ENCODE results near the gene CASP9.
"Not testable (repeated sequence)": the region's sequence is repeated elsewhere in the genome, so short reads cannot be mapped to it uniquely, and the experiment has no call there.

The CASP9 gene

DNA sequence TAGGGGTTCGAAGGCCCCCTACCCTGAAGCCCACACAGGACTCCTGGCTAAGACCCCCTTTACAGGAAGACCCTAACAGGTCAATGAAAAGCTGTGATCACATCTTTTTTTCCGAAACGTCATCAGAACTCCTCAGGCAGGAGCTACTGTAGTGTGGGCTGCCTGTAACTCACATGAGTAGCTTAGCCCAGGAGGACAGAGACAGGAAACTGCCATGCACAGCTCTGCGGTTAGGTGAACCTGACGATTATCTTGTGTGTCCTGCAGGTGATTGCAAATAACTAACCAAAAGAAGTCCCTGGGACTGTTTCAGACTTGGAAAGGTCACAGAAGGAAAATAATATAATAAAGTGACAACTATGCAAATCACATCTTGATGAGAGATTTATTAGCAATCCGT lies 52.3 kb downstream of the CASP9 start:
- in situ Hi-C loops (cut with HindIII; ENCODE audit: low sequenced_read_pairs), result not testable (repeated sequence)

DNA sequence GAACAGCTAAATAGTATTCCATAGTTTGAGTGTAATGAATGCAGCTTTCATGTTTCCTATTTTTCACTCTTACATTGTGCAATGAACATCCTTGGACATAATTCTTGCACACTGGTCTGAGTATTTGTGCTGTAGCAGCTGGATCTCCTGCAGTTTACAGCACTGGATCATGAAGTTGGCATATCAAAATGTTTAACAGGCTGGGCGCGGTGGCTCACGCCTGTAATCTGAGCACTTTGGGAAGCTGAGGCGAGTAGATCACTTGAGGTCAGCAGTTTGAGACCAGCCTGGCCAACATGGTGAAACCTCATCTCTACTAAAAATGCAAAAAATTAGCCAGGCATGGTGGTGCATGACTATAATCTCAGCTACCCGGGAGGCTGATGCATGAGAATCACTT lies 52.9 kb downstream of the CASP9 start:
- in situ Hi-C loops (cut with HindIII; ENCODE audit: low sequenced_read_pairs), result not testable (repeated sequence)

DNA sequence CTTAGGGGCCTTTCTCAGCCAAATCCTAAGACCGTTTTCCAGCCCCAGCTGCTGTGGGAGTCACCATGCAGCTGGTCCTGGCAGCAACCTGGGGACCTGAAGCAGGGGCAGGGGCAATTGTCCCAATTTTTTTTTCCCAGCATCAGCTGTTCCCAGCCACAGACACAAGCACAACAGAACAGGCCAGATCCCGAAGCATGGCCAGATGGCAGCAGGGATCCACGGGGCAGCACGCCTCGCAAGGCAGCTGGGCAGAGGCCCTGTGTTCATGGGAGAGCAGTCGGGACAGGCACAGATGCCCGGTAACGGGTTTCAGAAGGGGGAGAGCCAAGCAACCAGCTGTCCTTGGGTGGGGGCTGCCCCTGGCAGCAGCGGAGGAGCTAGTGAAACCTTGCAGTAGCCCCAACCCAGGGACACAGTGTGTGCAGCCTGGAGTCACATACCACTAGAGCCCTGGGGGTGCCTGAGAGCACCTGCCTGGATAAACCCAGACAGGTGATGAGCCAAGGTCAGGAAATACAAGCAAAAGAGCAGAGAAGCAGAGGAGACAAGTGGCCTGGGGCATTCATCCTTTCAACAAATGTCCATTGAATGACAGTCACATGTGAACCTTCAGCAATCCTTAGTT lies 54.1 kb downstream of the CASP9 start:
- in situ Hi-C loops (cut with HindIII; ENCODE audit: low sequenced_read_pairs), result not testable (repeated sequence)

DNA sequence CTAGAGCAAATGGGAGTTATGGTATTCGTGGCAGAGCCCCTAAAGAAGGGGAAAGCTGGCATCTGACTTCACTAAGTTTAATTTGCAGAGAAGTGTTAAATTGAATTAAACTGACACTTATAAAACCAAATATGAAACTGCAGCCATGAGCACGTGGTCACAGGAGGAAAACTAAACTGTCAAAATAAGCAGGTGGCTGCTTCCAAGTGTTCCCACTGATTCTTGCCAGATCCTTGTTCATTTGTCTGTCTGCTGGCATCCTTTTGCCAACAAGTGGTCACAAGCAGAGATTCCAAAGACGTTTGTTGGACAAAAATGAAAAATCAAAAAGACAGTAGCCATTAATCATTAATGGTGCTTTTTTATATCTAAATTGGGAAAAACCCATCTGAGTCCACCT lies 54.7 kb downstream of the CASP9 start:
- in situ Hi-C loops (cut with HindIII; ENCODE audit: low sequenced_read_pairs), result no loop called here

DNA sequence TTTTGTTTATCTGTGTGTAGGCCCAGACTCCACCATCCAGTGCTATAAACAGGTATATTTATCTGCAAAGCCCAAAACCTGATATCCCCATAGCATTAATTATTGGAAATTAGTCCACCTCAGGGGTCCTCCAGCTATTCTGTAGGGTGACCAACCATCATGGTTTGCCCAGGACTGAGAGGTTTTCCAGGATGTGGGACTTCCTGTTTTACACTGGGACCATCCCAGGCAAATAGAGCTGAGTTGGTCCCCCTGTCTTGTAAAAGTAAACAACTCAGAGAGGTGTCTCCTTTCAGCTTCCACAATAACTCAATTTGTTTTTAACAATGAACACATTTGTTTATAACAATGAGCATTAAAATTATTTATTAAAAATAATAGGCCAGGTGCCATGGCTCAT lies 55.9 kb downstream of the CASP9 start:
- in situ Hi-C loops (cut with HindIII; ENCODE audit: low sequenced_read_pairs), result no loop called here

DNA sequence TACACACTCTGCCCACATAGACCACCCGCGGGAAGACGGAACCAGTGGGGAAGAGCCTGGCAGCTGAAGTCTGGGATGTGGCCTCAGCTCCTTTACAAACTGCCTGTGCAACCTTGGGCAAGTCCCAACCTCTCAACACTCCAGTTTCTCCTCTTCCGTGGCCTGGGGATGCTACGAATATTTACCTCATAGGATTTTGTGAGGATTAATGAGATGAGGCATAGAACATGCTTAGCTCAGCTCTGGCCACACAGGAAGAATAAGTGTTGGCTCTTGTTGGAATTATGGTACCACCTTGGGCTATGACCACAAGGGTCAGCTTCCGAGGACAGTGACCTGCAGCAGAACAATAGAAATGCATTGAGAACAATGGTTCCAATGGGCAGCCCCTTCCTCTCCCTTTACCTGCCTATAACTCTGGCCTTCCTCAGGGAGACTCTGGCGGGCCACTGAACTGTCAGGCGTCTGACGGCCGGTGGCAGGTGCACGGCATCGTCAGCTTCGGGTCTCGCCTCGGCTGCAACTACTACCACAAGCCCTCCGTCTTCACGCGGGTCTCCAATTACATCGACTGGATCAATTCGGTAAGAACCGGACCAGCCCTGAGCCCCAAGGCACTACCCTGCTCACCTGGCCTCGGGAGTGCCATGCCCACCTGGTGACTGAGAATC lies 56.9 kb downstream of the CASP9 start:
- in situ Hi-C loops (cut with HindIII; ENCODE audit: low sequenced_read_pairs), result not testable (repeated sequence)

DNA sequence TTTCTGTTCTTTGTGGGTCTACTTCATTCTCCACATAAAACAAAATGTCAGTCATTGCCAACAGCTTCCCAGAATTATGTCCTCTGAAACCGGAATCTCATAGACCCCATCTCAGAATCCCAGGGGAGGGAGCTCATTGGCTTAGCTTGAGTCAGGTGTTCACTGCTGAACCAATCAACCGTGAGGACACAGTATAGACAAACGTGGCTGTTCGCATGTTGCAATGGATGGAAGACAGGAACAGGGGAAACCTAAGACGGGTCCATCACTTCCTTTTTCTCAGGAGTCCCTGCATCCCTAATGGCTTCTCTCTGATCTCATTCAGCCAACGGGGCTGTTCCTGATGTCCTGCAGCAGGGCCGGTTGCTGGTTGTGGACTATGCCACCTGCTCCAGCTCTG lies 58.3 kb downstream of the CASP9 start:
- in situ Hi-C loops (cut with HindIII; ENCODE audit: low sequenced_read_pairs), result no loop called here

DNA sequence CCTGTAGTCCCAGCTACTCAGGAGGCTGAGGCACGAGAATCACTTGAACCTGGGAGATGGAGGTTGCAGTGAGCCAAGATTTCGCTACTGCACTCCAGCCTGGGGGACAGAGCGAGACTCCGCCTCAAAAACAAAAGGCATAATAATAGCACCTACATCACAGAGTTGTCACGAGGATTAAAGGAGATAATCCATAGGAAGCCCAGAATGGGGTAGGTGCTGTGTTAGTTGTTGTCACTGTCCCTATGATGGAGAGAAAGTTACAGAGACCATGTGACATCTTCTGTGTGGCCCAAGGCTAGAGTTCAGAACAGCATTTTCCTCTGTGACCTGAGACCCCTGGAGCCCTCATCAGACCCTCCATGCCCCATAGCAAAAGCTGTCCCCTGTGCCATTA lies 60.1 kb downstream of the CASP9 start:
- in situ Hi-C loops (cut with HindIII; ENCODE audit: low sequenced_read_pairs), result not testable (repeated sequence)

DNA sequence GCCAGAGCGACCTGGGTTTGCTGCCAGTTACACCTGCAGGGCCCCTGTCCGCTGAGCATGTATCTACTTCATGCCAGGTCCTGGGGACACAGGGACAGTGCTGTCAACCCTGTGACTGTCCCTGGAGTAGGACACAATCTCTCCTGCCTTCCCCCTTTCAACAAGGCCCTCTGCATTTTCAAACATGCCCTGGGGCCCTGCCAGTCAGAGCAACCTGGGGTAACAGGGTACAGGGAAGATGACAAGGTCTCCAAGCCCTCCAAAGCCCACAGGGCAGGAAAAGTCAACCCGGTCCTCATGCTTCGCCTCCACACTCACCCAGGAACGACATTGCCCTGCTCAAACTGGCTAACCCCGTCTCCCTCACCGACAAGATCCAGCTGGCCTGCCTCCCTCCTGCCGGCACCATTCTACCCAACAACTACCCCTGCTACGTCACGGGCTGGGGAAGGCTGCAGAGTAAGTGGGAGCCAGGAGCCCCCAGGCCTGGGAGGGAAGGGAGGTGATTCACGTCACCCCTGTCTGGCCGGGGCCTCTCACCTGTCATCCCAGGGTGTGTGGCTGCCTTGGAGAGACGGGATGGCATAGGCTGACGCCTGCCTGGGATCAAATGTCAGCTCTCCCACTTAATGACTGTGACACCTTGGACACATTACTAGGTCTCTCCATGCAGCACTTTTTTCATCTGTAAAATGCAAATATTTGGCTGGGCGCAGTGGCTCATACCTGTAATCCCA lies 60.8 kb downstream of the CASP9 start:
- in situ Hi-C loops (cut with HindIII; ENCODE audit: low sequenced_read_pairs), result not testable (repeated sequence)

DNA sequence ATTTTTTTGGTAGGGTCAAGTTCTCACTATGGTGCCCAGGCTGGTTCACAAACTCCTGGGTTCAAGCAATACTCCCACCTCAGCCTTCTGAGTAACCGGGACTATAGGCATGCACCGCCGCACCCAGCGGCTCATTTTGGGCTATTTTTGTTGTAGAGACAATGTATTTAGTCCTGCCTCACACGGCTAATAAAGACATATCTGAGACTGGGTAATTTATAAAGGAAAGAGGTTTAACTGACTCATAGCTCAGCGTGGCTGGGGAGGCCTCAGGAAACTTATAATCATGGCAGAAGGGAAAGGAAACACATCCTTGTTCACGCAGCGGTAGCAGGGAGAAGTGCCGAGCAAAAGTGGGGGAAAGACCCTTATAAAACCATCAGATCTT lies 63.3 kb downstream of the CASP9 start:
- in situ Hi-C loops (cut with HindIII; ENCODE audit: low sequenced_read_pairs), result no loop called here

DNA sequence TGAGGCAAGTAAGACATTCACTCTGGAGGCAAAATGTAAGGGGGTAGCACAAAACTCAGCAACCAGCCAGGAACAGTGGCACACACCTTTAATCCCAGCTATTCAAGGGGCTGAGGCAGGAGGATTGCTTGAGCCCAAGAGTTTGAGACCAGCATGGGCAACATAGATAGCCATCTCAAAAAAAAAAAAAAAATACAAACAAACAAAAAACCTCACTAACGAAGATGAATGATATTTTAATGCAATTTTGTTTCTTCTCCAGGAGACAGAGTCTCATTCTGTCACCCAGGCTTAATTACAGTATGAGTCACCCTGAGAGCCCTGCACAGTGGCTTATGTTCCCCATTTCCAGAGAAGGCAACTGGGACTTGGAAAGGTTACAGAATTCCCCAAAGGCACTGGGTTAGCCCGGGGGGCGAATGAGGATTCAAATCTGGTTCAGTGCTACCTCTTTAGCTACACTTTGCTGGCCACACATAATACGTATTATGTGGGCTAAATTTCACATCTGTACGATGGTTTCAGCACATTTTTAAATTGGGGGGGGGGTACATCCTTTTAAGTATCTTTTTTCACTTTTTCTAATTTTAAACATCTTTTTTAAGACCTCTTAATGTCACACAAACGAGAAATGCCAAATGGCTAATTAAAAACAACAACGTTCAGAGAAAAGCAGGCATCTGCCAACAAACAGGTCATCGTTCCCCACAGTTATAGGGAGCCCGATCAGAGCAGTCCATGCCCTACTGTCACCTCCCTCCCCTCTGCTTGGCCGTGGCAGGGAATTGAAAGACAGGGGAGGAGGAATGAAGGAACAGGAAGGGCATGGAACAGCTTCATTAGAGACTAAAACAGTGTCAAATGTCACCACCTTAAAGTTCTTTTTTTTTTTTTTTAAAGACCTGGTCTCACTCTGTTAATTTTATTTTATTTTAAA lies 64.0 kb downstream of the CASP9 start:
- in situ Hi-C loops (cut with HindIII; ENCODE audit: low sequenced_read_pairs), result no loop called here

DNA sequence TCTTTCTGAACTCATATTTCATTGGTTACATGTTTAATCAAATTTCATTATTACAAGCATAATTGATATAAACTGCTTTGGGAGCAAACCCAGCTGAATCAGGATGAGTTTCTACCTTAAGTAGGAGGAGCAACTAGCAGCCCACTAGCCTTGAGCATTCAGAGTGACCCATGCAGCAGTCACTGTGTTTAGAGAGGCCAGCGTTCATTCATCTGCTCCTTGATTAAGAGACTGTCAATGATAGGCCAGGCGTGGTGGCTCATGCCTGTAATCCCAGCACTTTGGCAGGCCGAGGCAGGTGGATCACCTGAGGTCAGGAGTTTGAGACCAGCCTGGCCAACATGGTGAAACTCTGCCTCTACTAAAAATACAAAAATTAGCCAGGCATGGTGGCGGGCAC lies 65.6 kb downstream of the CASP9 start:
- in situ Hi-C loops (cut with HindIII; ENCODE audit: low sequenced_read_pairs), result not testable (repeated sequence)

DNA sequence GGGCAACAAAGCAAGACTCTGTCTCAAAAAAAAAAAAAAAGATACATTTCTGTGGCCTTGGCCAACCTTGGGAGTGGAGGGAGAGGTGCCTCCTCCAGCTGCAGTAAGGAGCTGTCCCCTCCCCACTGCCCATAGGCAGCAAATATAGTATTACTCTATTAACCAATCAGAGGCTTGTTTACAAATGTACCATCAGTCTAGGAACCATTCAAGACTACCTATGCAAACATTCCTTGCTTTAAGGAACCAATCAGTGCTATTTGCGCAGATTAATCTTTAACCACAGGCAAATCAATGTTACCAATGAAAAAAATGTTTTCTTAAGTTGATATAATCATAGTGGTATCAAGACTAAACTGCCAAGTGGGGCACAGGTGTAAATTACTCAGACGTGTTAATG lies 66.4 kb downstream of the CASP9 start:
- in situ Hi-C loops (cut with HindIII; ENCODE audit: low sequenced_read_pairs), result no loop called here

DNA sequence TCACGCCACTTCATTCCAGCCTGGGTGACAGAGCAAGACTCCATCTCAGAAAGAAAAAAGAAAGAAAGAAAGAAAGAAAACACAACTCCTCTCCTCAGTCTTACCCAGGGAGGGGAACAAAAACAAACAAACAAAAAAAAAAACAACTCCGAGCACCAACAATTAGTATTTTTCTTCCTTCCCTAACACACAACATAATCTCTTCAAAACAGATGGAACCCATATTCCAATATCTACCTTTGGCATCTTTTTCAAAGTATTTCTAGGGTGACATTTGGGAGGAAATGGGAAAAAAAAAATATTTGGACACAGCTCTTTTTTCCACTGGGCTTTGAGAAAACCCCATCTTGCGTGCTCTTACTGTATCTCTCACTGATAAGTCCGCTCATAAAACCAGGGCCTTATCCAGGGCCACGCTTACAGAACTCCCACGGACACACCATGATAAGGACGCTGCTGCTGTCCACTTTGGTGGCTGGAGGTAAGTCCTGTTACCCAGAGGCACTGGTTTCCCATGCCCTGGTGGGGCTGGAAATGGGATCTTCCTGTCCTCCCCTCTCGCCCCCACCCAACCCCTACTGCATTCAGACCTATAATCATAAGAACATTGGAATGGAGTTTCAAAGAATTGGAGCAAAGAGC lies 67.6 kb downstream of the CASP9 start, which contains the start of gene CELA2A:
Gene CELA2A (plus strand): TSS at position 420 of the 642 bp plus-strand sequence. CDS start 22 bp downstream, at position 442.
- in situ Hi-C loops (cut with HindIII; ENCODE audit: low sequenced_read_pairs), result no loop called here

DNA sequence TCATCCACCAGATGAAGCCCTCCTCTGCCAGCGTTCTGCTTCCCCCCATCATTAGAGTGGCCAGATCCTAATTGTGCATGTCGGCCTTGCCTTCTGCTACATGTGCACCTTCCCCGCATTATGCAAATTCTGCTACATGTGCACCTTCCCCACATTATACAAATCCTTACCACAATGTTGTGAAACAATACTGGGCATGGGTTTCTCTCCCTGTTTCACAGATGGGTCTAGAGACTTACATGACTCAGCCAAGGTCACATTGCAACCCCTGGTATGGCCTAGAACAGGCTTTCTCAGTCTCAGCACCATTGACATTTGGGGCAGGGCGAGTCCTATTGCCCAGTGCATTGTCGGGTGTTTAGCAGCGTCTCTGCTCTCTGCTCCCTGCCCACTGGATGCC lies 68.5 kb downstream of the CASP9 start:
- in situ Hi-C loops (cut with HindIII; ENCODE audit: low sequenced_read_pairs), result no loop called here

DNA sequence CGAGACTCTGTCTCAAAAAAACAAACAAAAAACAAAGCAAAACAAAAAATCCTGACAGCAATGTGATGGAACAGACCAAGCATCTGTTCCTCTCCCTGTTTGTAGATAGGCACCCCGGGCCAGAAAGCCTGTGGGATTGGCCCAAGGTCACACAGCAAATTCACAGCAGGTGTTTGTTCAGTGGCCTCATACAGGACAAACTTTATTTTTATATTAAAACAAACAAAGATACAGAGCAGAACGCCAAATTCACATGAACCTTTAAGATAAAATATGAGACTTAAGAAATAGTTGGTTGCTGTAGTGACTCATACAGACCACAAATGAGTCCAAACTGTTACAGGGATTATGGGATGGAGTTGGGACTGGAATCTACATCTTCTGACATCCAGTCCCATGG lies 69.8 kb downstream of the CASP9 start:
- in situ Hi-C loops (cut with HindIII; ENCODE audit: low sequenced_read_pairs), result no loop called here

DNA sequence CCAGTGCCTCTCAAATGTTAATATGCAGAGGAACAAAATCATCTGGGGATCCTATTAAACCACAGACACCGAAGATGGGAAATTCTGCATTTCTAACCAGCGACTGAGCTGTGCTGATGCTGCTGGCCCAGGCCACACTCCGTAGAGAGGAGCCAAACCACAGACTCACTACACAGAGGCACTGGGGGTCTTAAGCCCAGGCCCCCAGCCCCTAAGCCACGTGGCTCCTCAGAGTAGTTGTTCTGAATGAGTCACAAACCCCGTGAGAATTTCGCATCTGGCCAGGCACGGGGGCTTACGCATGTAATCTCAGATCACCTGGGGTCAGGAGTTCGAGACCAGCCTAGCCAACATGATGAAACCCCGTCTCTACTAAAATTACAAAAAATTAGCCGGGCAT lies 70.3 kb downstream of the CASP9 start:
- in situ Hi-C loops (cut with HindIII; ENCODE audit: low sequenced_read_pairs), result no loop called here

DNA sequence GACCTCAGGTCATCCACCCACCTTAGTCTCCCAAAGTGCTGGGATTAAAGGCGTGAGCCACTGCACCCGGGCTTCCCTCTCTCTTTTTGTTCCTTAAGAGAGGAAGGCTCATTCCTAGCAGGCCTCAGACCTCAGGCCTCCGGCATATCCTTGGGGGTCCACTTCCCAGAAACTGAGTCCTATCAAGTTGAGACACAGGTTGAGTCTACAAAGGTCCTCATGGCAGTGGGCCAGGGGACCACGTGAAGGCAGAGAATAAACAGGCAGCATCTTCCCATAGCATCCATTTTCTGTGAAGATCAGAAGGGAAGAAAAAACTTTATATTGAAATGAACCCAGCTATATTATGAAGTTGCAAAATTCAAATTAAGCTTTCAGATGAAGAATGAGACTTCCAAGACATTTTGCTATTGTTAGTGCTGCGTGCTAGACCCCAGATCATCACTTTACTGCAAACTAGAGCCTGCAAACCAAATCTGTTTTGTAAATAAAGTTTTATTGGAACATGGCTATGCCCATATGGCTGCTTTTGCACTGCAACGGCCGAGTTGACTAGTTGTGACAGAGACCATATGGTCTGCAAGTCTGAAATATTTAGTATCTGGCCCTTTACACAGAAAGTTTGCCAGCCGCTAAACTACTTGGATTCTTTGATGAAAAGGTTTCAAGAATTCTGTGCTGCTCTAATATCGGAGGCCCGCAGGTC lies 71.0 kb downstream of the CASP9 start:
- in situ Hi-C loops (cut with HindIII; ENCODE audit: low sequenced_read_pairs), result no loop called here

DNA sequence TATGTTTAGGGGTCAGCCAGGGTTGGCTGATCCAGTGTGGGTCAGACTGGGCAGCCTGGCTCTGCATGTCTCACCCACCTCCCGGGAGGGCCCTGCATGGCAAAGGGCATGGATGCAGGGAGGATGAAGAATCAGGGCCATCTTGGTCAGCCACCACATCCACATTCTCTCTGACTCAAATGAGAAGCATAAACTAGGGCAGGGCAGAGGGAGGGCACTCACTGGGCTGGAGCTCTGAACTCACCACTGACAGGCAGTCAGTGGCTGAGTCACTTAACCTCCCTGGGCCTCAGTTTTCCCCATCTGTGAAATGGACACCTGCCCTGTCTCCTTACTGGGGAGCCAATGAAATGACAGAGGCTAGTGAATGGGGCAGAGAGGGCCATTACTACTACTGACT lies 71.8 kb downstream of the CASP9 start:
- in situ Hi-C loops (cut with HindIII; ENCODE audit: low sequenced_read_pairs), result no loop called here

Data from endothelial cell of hepatic sinusoid (primary cell).